GM21423 (cell line): Measurements from ENCODE around the gene RRAGB.
A peak's percentile ranks its signal among the peaks of the same experiment; 100 is the strongest.
"Not testable (repeated sequence)": the region's sequence is repeated elsewhere in the genome, so short reads cannot be mapped to it uniquely, and the experiment has no call there.

Experiments used
- ATAC-seq: cut with Tn5 transposase; IDR thresholded peaks from one replicate; pipeline ENCODE4 v1.9.1; 2021; ENCODE audit warnings: mild to moderate bottlenecking, moderate library complexity; ENCODE audit not compliant: unreplicated experiment

Gene RRAGB

GRCh38 chrX:55759478-55759877, 41.9 kb downstream of the RRAGB start:
- ATAC-seq = no peak

GRCh38 chrX:55767100-55767499, 49.6 kb downstream of the RRAGB start:
- ATAC-seq = no peak

- ATAC-seq = not testable (repeated sequence)
Observed at GRCh38 chrX:55774419-55774818, 56.9 kb downstream of the RRAGB start.

- ATAC-seq = no peak
Observed at GRCh38 chrX:55777596-55777995, 60.0 kb downstream of the RRAGB start.

GRCh38 chrX:55778322-55778721, 60.8 kb downstream of the RRAGB start:
- no peak for ATAC-seq

GRCh38 chrX:55783723-55784122, 66.2 kb downstream of the RRAGB start:
- ATAC-seq = no peak

- ATAC-seq = no peak
Observed at GRCh38 chrX:55787063-55787462, 69.5 kb downstream of the RRAGB start.

GRCh38 chrX:55787727-55788126, 70.2 kb downstream of the RRAGB start:
- ATAC-seq = no peak

GRCh38 chrX:55794405-55794804, 76.9 kb downstream of the RRAGB start:
- ATAC-seq = peak; percentile 93

GRCh38 chrX:55796496-55796895, 78.9 kb downstream of the RRAGB start:
- no peak for ATAC-seq

GRCh38 chrX:55801811-55802210, 84.3 kb downstream of the RRAGB start:
- no peak for ATAC-seq
